Mammary epithelial cell (primary cell): ENCODE results near the gene RAB3GAP1.

Source experiments
- CTCF ChIP-seq, 2 donors: IDR thresholded peaks in 1 of 2; conservative IDR thresholded peaks in 1 of 2; 2 replicates each; pipeline ENCODE4 v1.5.1; 2011 to 2012; ENCODE audit warnings: inconsistent platforms in 2 of 2, low read length in 2 of 2, mild to moderate bottlenecking in 2 of 2, control low read depth in 1 of 2, low read depth in 1 of 2; ENCODE audit not compliant: insufficient read depth in 1 of 2; ENCODE audit errors: extremely low read depth in 1 of 2
- EZH2 ChIP-seq: IDR thresholded peaks from 2 replicates; pipeline ENCODE4 v1.6.1; 2012; ENCODE audit warnings: low read length, inconsistent platforms, borderline replicate concordance

- TF ChIP-seq CTCF (conservative IDR thresholded peaks at IDR 0.05 in 1 of 2, IDR thresholded peaks at IDR 0.05 in 1 of 2; ENCODE audit: extremely low read depth in 1 of 2, insufficient read depth in 1 of 2, low read depth in 1 of 2, low read length in 2 of 2) (no peak), EZH2 (no peak)
These were observed 166.3 kb downstream of the RAB3GAP1 start for GRCh38 chr2:135218426-135218825.
